OCI-LY1 (cell line): ENCODE results near the gene DIP2C.

ENCODE experiments used
- CTCF ChIP-seq: fragments of 200-600 bp; sonication (generic), shearing (Covaris generic); IDR thresholded peaks from 2 replicates; pipeline ENCODE4 v1.5.1; 2017; ENCODE audit warnings: mild to moderate bottlenecking, antibody characterized with exemption, low read length, moderate library complexity, mixed read lengths
- EZH2 ChIP-seq: fragments of 200-600 bp; sonication (generic), shearing (Covaris generic); IDR thresholded peaks from 2 replicates; pipeline ENCODE4 v1.8.0; 2017; ENCODE audit warnings: borderline replicate concordance, mixed run types, mild to moderate bottlenecking, antibody characterized with exemption, low read length, moderate library complexity, mixed read lengths

GRCh38 chr10:363152-363551, 326.3 kb downstream of the DIP2C start:
- TF ChIP-seq EZH2 (no peak), CTCF (no peak)
